Epithelial cell of esophagus (primary cell): ENCODE results near the gene SMOC2.

ENCODE experiments used
- DNase-seq: peaks from one replicate; pipeline ENCODE4 v3.0.0; 2010; ENCODE audit warnings: low read depth
- H3K4me3 ChIP-seq: 2 replicates; pipeline ENCODE4 v1.5.1; 2011; ENCODE audit warnings: mild to moderate bottlenecking, low read length, control low read depth
- CTCF ChIP-seq: IDR thresholded peaks from 2 replicates; pipeline ENCODE4 v1.5.1; 2011; ENCODE audit warnings: low read depth, mild to moderate bottlenecking, low read length, control low read depth, inconsistent platforms; ENCODE audit not compliant: insufficient read depth; ENCODE audit errors: missing control alignments

The SMOC2 gene

GRCh38 chr6:168411130-168411529 lies 29.9 kb upstream of the SMOC2 start:
- DNase-seq: no peak
- no peak overlapping the region for H3K4me3 ChIP-seq
- TF ChIP-seq CTCF: no peak

GRCh38 chr6:168411793-168412192 lies 29.2 kb upstream of the SMOC2 start:
- no peak overlapping the region for H3K4me3 ChIP-seq
- no peak for TF ChIP-seq CTCF
- no peak for DNase-seq

- TF ChIP-seq CTCF: no peak
- H3K4me3 ChIP-seq: no peak overlapping the region
- DNase-seq: no peak
These were observed 28.5 kb upstream of the SMOC2 start for GRCh38 chr6:168412456-168412855.

GRCh38 chr6:168413018-168413720 lies 27.8 kb upstream of the SMOC2 start:
- DNase-seq: no peak
- no peak for TF ChIP-seq CTCF
- H3K4me3 ChIP-seq: no peak overlapping the region

- no peak overlapping the region for H3K4me3 ChIP-seq
- TF ChIP-seq CTCF: no peak
- DNase-seq: no peak
These were observed 27.1 kb upstream of the SMOC2 start for GRCh38 chr6:168413856-168414255.

GRCh38 chr6:168414336-168415097 lies 26.5 kb upstream of the SMOC2 start:
- H3K4me3 ChIP-seq: no peak overlapping the region
- TF ChIP-seq CTCF: no peak
- no peak for DNase-seq
